ENCODE measurements around the gene MAPK1.

MAPK1 gene

DNA sequence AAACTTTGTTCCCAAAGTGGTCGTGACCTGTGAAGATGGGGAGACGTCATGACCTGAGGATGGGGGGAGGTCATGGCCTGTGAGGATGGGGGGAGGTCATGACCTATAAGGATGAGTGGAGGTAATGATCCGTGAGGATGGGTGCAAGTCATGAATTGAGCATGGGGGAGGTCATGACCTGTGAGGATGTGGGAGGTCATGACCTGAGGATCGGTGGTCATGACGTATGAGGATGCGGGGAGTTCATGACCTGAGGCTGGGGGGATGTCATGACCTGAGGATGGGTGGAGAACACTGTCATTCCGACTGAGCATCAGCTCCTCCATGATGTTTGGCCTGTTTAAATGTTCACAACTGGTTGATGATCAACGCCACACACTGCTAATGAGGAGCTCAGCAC, 157.8 kb downstream of the MAPK1 start:
- no peak for DNase-seq (ENCODE audit: low read depth)
- no peak for TF ChIP-seq CTCF (conservative IDR thresholded peaks at IDR 0.05; ENCODE audit: control insufficient read depth, insufficient read depth, low read depth, low read length)
- H3K4me3 ChIP-seq (ENCODE audit: control insufficient read depth, low read depth, low read length) = no peak overlapping the region

- no peak for TF ChIP-seq CTCF (conservative IDR thresholded peaks at IDR 0.05; ENCODE audit: control insufficient read depth, insufficient read depth, low read depth, low read length)
- H3K4me3 ChIP-seq (ENCODE audit: control insufficient read depth, low read depth, low read length) = no peak overlapping the region
- DNase-seq (ENCODE audit: low read depth) = no peak
These were observed 158.5 kb downstream of the MAPK1 start for GRCh38 chr22:21708960-21709359.

GRCh38 chr22:21707677-21708076, 159.8 kb downstream of the MAPK1 start:
- no peak for DNase-seq (ENCODE audit: low read depth)
- H3K4me3 ChIP-seq (ENCODE audit: control insufficient read depth, low read depth, low read length) = no peak overlapping the region
- TF ChIP-seq CTCF (conservative IDR thresholded peaks at IDR 0.05; ENCODE audit: control insufficient read depth, insufficient read depth, low read depth, low read length) = no peak
